Measurements from ENCODE around the gene TMEM72. TPM values are rescaled to one million over a fixed set of nuclear protein-coding genes. Genes with fewer than 3 reads are reported as not detected.

Gene TMEM72
- total RNA-seq, 1 experiment from 2014 or later = not detected

- ATAC-seq (no peak), DNase-seq (ENCODE audit: low read depth, low spot score) (no peak)
- CTCF ChIA-PET = no interaction called here
- H3K27me3 ChIP-seq (ENCODE audit: insufficient read depth, low read length) = no peaks in the 10 kb centered on the region
- H4K20me1 ChIP-seq (ENCODE audit: insufficient read depth) = no peaks in the 10 kb centered on the region
- H3K9ac ChIP-seq (ENCODE audit: low read length) = no peak overlapping the region
- no peaks in the 10 kb centered on the region for H3K9me3 ChIP-seq (ENCODE audit: control insufficient read depth in 1 of 2, insufficient read depth in 1 of 2, low read depth in 1 of 2, low read length in 2 of 2)
- RAD21 ChIA-PET (ENCODE audit: low non-redundant PET in 1 of 2, low total read pairs in 2 of 2, uncharacterized antibody in 2 of 2, unreplicated experiment in 2 of 2) = no interaction called here
- H3K79me2 ChIP-seq (ENCODE audit: insufficient read depth, low read length) = no peaks in the 10 kb centered on the region
- intact Hi-C loops (cut with micrococcal nuclease) = no loop called here
- H3K4me2 ChIP-seq (ENCODE audit: low read length) = no peak overlapping the region
- no peak overlapping the region for H3K27ac ChIP-seq (ENCODE audit: low read depth, low read length)
- POLR2A ChIA-PET = interaction anchor here (3.5 kb wide), 1 partner anchor 10 kb away, joined by 15 read pairs; the partner anchor contains the start of gene DEPP1
- no peaks in the 10 kb centered on the region for H3K36me3 ChIP-seq (ENCODE audit: control insufficient read depth in 1 of 2, insufficient read depth in 2 of 2, low read length in 2 of 2)
- H3K9me2 ChIP-seq (ENCODE audit: insufficient read depth) = no peaks in the 10 kb centered on the region
- peaks cover 0 to 9% of the 10 kb centered on the region in 2 experiments; a peak in 1 of 4 replicates for H3K4me1 ChIP-seq (ENCODE audit: control insufficient read depth in 1 of 2, insufficient read depth in 2 of 2, low read length in 2 of 2)
- TF ChIP-seq RAD21 (IDR thresholded peaks at IDR 0.05; ENCODE audit: low read depth) (no peak), SIN3A (IDR thresholded peaks at IDR 0.05; ENCODE audit: low read depth) (no peak), SRF (IDR thresholded peaks at IDR 0.05; ENCODE audit: low read depth) (no peak), SP1 (IDR thresholded peaks at IDR 0.05; ENCODE audit: low read depth) (no peak), CBX3 (IDR thresholded peaks at IDR 0.05; ENCODE audit: low read depth) (no peak), ZBTB33 (IDR thresholded peaks at IDR 0.05; ENCODE audit: extremely low read depth, insufficient replicate concordance, low read length) (no peak), ATF3 (IDR thresholded peaks at IDR 0.05) (no peak), CTCF (IDR thresholded peaks at IDR 0.05 in 2 of 3, conservative IDR thresholded peaks at IDR 0.05 in 1 of 3; ENCODE audit: borderline replicate concordance in 1 of 3, insufficient read depth in 1 of 3, low read depth in 2 of 3, low read length in 2 of 3) (no peak), EZH2phosphoT487 (IDR thresholded peaks at IDR 0.05; ENCODE audit: borderline replicate concordance) (no peak), FOSL1 (IDR thresholded peaks at IDR 0.05; ENCODE audit: low read depth) (no peak), ZFX (IDR thresholded peaks at IDR 0.05) (no peak), MAX (IDR thresholded peaks at IDR 0.05) (no peak), ELF1 (IDR thresholded peaks at IDR 0.05; ENCODE audit: borderline replicate concordance, low read depth) (no peak), EZH2 (IDR thresholded peaks at IDR 0.05) (no peak)
- no peak overlapping the region for H3K4me3 ChIP-seq (replicated peaks in 1 of 2; ENCODE audit: low read depth in 1 of 2, low read length in 2 of 2)
- no TSS peak for BruUV-seq (replicated peaks)
- H2AFZ ChIP-seq (ENCODE audit: low read depth, low read length, poor library complexity, severe bottlenecking) = no peak overlapping the region
These were observed 57.6 kb downstream of the TMEM72 start for GRCh38 chr10:44968500-44969400.

Measured in HCT116 (cell line).